Fibroblast of skin of scalp (primary cell): Measurements from ENCODE around the gene NOLC1. TPM values are rescaled to one million over a fixed set of nuclear protein-coding genes. Genes with fewer than 3 reads are reported as not detected.

Source experiments
- DNase-seq: peaks from one replicate; pipeline ENCODE4 v3.0.0-alpha.2; 2013
- polyA plus RNA-seq, 2 experiments: library from polyadenylated mRNA; unstranded; fragments of 120-200 nt; gene quantifications; one replicate each; pipeline ENCODE4 v1.2.1, GENCODE V29; 2013; ENCODE audit not compliant: insufficient read length in 2 of 2

Gene NOLC1
- 61.0 TPM for polyA plus RNA-seq (2013, experiment 1 of 2; ENCODE audit: insufficient read length)
- 64.0 TPM for polyA plus RNA-seq (2013, experiment 2 of 2; ENCODE audit: insufficient read length)

GRCh38 chr10:102151774-102152544 lies at the start of gene NOLC1:
NOLC1 (plus strand) TSS chr10:102152389; CDS start chr10:102152411, 22 bp downstream.
- peak; percentile 99 for DNase-seq

- no peak for DNase-seq
These were observed 49.8 kb upstream of the NOLC1 start for GRCh38 chr10:102102421-102102820.

- DNase-seq, result no peak
These were observed 45.2 kb upstream of the NOLC1 start for GRCh38 chr10:102106998-102107397.

GRCh38 chr10:102109166-102110116 lies 42.7 kb upstream of the NOLC1 start:
- DNase-seq, result no peak

GRCh38 chr10:102111276-102111675 lies 40.9 kb upstream of the NOLC1 start:
- DNase-seq, result no peak

GRCh38 chr10:102112210-102112817 lies 39.9 kb upstream of the NOLC1 start:
- no peak for DNase-seq

GRCh38 chr10:102113261-102113955 lies 38.8 kb upstream of the NOLC1 start:
- peak; percentile 17 for DNase-seq

GRCh38 chr10:102113956-102114857 lies 38.0 kb upstream of the NOLC1 start:
- peak; percentile 24 for DNase-seq

GRCh38 chr10:102114861-102115618 lies 37.1 kb upstream of the NOLC1 start:
- DNase-seq, result peak; percentile 89

- no peak for DNase-seq
These were observed 36.4 kb upstream of the NOLC1 start for GRCh38 chr10:102115775-102116174.

GRCh38 chr10:102116656-102117055 lies 35.5 kb upstream of the NOLC1 start:
- no peak for DNase-seq

GRCh38 chr10:102117391-102118159 lies 34.6 kb upstream of the NOLC1 start:
- DNase-seq, result peak; percentile 90

GRCh38 chr10:102118867-102119266 lies 33.3 kb upstream of the NOLC1 start:
- DNase-seq, result peak; percentile 65

GRCh38 chr10:102119417-102120141 lies 32.6 kb upstream of the NOLC1 start:
- DNase-seq, result peak; percentile 82

- DNase-seq, result peak; percentile 81
These were observed 31.8 kb upstream of the NOLC1 start, which contains the start of gene LDB1 for GRCh38 chr10:102120142-102120990. LDB1 (minus strand) TSS chr10:102120368; CDS start chr10:102120110, 258 bp downstream.

GRCh38 chr10:102120991-102121738 lies 31.0 kb upstream of the NOLC1 start:
- peak; percentile 89 for DNase-seq
